Measurements from ENCODE around the gene LYPD1. TPM values are rescaled to one million over a fixed set of nuclear protein-coding genes. Genes with fewer than 3 reads are reported as not detected.
"Not testable (repeated sequence)": the region's sequence is repeated elsewhere in the genome, so short reads cannot be mapped to it uniquely, and the experiment has no call there.

LYPD1 gene
- 20.3 and 23.7 TPM in 2 replicates for total RNA-seq (2014; rRNA removed; shearing (Covaris generic))

DNA sequence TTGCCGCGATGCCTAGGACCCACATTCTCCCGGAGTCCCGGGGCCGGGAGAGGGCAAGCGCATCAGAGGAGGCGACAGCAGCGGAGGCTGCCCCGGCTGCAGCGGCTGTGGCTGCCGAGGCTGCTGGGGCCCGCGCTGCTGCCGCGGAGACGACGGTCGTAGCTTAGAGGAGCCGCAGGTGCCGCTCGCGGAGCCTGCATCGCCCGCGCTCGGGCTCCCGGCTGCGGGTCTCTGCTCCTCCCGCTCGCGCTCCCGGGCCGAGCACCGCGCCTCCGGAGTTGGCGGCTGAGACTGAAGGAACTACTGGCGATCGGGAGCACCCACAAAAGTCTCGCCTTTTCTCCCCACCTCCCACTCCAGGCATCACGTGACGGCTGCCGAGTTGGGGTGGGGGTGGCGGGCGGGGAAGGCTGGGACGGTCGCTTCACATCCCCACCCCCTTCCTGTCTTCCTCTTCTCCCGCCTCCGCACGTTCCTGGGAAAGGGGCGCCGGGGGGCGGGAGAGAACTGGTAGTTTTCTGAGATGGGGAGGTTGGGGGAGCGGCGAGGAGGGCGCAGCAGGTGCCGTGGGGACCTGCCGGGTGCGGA is at the start of gene LYPD1:
TSS of gene LYPD1 (minus strand) at position 298 of the 588 bp plus-strand sequence. CDS start at position 25, 273 bp downstream.
- DNase-seq (ENCODE audit: low read depth) = peak; percentile 26

GRCh38 chr2:132719480-132719879 is 49.5 kb upstream of the LYPD1 start:
- no peak for DNase-seq (ENCODE audit: low read depth)

- no peak for DNase-seq (ENCODE audit: low read depth)
Measured at GRCh38 chr2:132716954-132717353, 46.9 kb upstream of the LYPD1 start.

GRCh38 chr2:132715386-132716351 is 45.7 kb upstream of the LYPD1 start:
- peak; percentile 7 for DNase-seq (ENCODE audit: low read depth)

- peak; percentile 10 for DNase-seq (ENCODE audit: low read depth)
Measured at GRCh38 chr2:132703396-132703795, 33.4 kb upstream of the LYPD1 start.

GRCh38 chr2:132701810-132702209 is 31.8 kb upstream of the LYPD1 start:
- peak; percentile 72 for DNase-seq (ENCODE audit: low read depth)

- DNase-seq (ENCODE audit: low read depth) = not testable (repeated sequence)
Measured at GRCh38 chr2:132699802-132700201, 29.8 kb upstream of the LYPD1 start.

DNA sequence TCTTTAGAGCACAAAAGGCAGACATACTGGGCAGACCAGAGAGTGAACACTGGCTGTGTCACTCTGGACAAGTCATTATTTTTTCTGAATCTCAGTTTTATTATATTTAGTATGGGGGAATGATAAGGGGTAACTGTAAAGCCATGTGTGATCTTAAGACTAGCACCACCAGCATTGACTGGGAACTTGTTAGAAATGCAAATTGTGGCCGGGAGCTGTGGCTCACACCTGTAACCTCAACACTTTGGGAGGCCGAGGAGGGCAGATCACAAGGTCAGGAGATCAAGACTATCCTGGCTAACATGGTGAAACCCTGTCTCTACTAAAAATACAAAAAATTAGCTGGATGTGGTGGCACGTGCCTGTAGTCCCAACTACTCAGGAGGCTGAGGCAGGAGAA is 28.3 kb upstream of the LYPD1 start:
- not testable (repeated sequence) for DNase-seq (ENCODE audit: low read depth)

- DNase-seq (ENCODE audit: low read depth) = no peak
Measured at GRCh38 chr2:132697556-132698205, 27.7 kb upstream of the LYPD1 start.

DNA sequence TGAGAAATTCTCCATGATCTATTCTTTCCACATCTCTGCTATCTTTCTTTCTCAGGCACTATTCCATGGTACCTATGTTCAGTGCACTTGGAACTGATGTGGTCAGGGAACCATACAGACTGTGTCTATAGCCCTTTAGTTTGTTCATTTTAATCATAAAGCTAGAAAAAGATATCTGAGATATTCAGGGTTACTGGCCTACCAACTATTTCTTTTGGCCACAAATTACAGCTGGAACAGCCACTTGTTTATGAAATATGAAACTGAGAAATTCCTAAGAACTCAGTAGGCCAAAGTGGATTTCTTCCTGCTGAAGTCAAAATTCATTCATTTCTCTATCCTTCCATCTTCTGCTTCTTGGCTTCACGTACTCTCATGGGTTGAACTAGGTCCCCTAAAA is 22.8 kb upstream of the LYPD1 start:
- DNase-seq (ENCODE audit: low read depth) = no peak

DNA sequence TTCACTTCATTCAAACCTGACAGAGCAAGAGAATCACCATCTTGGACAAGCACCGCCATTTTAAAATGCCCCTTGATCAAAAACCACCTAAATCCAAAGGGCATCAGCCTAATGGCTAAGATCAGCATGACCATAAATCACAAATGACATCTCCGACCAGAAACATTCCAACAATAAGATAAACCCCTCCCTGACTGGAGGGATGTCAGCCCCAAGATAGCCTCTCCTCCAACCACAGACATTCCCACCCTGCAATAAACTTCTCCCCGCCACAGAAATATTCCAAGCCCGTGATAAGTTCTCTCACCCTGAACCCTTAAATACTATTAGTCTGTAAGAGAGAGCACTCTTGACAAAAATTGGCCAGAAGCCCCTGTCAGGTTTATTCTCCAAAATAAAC is 21.6 kb upstream of the LYPD1 start:
- no peak for DNase-seq (ENCODE audit: low read depth)

GRCh38 chr2:132690664-132691303 is 20.8 kb upstream of the LYPD1 start:
- no peak for DNase-seq (ENCODE audit: low read depth)

GRCh38 chr2:132681766-132682165 is 11.8 kb upstream of the LYPD1 start:
- no peak for DNase-seq (ENCODE audit: low read depth)

GRCh38 chr2:132680544-132680943 is 10.5 kb upstream of the LYPD1 start:
- DNase-seq (ENCODE audit: low read depth) = no peak

GRCh38 chr2:132678483-132678882 is 8.5 kb upstream of the LYPD1 start:
- DNase-seq (ENCODE audit: low read depth) = no peak

- peak; percentile 71 for DNase-seq (ENCODE audit: low read depth)
Measured at GRCh38 chr2:132677661-132678060, 7.7 kb upstream of the LYPD1 start.

DNA sequence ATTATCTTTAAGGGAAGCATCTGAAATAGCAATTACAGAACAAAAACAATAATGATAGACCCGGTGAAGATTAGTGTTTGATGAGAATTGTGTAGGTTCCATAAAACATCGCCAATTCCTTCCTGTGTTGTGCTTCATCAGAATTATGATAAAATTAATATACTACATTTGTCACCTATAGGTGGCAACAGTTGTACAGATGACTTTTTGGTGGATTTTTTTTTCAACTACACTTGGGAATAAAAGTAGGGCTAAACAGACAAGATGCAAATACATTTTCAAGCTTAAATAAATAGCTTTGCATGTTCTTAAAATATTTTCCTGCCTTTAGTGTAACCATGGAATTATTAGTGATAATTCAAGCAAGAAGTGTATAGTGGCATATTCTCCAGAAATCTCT is 7.0 kb upstream of the LYPD1 start:
- DNase-seq (ENCODE audit: low read depth) = no peak

DNA sequence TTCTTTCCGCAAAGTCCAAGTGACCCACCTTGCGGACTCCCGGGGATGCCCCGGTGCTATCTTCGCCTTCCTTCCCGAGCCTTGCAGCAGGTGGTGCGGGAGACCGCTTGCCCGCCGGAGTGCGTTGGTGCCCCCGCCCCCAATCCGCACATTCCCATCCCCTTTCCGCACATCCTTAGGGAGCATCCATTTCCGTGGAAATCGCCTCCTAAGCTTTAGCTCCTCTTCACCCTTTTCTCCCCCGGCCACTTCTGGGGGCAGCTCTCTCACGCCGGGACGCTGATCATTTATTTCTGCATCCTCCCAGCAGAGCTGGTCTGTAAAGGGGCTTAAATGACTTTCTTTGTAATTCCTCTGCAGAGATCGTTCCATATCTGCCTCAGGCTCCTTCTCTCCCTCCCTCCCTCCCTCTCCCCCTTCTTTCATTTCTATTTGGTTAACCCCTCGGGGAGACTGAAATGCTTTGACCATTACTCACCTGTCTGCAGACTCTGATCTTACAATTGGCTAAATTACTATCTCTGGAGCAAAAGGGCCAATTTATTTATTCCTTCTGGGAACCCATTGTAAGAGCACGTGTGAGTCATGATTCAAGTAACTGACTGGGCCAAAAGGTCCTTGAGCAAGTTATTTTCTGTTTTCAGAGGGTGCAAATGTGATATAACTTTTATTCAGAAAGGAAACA is 1.3 kb upstream of the LYPD1 start:
- peak; percentile 97 for DNase-seq (ENCODE audit: low read depth)

DNA sequence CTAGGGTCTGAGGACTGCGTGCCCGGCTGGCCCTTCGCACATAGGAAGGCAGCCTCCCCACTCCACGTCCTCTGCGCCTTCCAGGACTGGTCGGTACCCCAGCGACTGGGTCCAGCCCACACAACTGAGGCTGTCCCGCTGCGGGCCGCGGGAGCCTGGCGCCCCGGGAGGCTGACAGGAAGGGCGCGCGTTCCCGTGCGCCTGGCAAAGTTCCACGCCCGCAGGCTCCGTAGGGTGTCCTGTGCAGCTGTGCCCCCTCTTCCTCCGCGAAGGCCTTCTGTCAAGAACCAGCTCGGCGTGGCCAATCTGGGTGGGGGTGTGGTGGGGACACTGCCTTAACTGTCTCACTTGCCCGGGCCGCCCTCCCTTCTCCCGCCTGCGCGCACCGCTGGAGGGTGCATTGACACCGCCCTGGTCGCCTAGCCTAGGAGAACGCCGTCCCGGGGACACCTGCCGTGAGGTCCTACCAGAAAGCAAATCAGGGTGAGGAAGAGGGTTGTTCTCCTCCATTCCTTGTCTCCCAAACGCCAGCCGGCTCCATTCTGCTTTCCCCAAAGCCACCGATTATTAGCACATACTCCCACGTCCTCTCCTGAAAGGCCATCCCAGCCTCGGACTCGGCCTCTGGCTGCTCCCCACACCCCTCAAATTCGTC is 618 bp upstream of the LYPD1 start:
- peak; percentile 71 for DNase-seq (ENCODE audit: low read depth)

- DNase-seq (ENCODE audit: low read depth) = no peak
Measured at GRCh38 chr2:132668987-132669907, 758 bp downstream of the LYPD1 start.

Measured in RPMI7951 (cell line).